ENCODE results near the gene SORCS2. TPM values are rescaled to one million over a fixed set of nuclear protein-coding genes. Genes with fewer than 3 reads are reported as not detected.

SORCS2 gene
- total and polyA plus RNA-seq, 2 of the 4 experiments (the other 2 are of a cell fraction), result 0.36 to 0.62 TPM

DNA sequence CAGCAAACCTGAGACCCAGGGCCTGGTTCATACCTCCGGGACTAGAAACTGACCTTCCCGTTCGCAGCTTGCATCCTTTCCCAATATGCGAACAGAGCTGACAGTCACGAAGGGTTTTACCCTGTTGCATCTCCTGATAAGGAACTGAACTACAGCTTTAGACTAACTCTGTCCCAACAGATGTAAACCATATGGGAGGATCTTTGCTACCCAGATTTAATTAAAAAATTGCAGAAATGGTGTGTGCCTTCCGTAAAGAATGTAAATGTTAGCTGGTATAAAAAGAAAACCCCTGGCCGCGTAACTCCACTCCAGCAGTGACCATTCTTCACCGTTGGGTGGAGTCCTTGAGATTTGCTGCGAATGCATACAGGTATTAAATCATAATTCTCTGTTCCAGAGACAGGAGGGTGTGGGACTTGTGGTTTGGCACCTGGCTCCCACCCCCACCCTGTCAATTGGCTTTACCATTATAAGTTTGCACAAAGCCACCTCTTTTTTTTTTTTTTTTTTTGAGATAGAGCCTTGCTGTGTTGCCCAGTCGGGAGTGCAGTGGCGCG, 40.6 kb upstream of the SORCS2 start:
- intact Hi-C loops (cut with micrococcal nuclease) (no loop called here), in situ Hi-C loops (cut with MboI; ENCODE audit: low sequenced_read_pairs) (no loop called here), dilution Hi-C loops (cut with HindIII; ENCODE audit: low sequenced_read_pairs, unreplicated experiment) (no loop called here)
- WGBS, 2 experiments (ENCODE audit: extremely low coverage in 2 of 2, insufficient read length in 1 of 2), result no CpG with 5 or more reads among the region's 13 CpGs
- no TSS peak for BruUV-seq (replicated peaks)
- no peaks in the 10 kb centered on the region for H3K36me3 ChIP-seq (ENCODE audit: control insufficient read depth, insufficient read depth, low read length)
- ATAC-seq (ENCODE audit: low read depth) (no peak), DNase-seq (no peak)
- no peaks in the 10 kb centered on the region for H3K9me1 ChIP-seq (ENCODE audit: insufficient read depth, low read length)
- no peak overlapping the region for H3K4ac ChIP-seq (ENCODE audit: low read depth, low read length)
- ChIA-PET POLR2A (ENCODE audit: unreplicated experiment) (no interaction called here), CTCF (no interaction called here)
- H3K9ac ChIP-seq (ENCODE audit: low read depth, low read length), result no peak overlapping the region
- no peak overlapping the region for H3K23ac ChIP-seq (ENCODE audit: low read depth, low read length)
- H2BK15ac ChIP-seq (ENCODE audit: low read depth, low read length), result no peak overlapping the region
- H2AK9ac ChIP-seq (replicated peaks; ENCODE audit: low read depth, low read length, poor library complexity), result no peak overlapping the region
- peaks cover 72% of the 10 kb centered on the region for H3K27me3 ChIP-seq (ENCODE audit: control insufficient read depth, insufficient read depth, low read length)
- no peak overlapping the region for H3K18ac ChIP-seq (ENCODE audit: low read depth, low read length)
- H2AFZ ChIP-seq (replicated peaks; ENCODE audit: low read length, poor library complexity), result no peak overlapping the region
- H3K56ac ChIP-seq (ENCODE audit: extremely low read depth, insufficient read depth, low read length), result no peak overlapping the region
- H3K14ac ChIP-seq (replicated peaks; ENCODE audit: low read depth, low read length), result no peak overlapping the region
- no peak overlapping the region for H2AK5ac ChIP-seq (ENCODE audit: low read depth, low read length)
- no peak overlapping the region for H3K27ac ChIP-seq (ENCODE audit: insufficient read depth, low read length)
- no peak overlapping the region for H2BK20ac ChIP-seq (ENCODE audit: low read depth, low read length)
- H4K8ac ChIP-seq (ENCODE audit: low read depth in 2 of 2, low read length in 2 of 2), result no peak overlapping the region
- no peak overlapping the region for H2BK5ac ChIP-seq (ENCODE audit: low read depth, low read length, poor library complexity, severe bottlenecking)
- H4K91ac ChIP-seq (ENCODE audit: insufficient read depth, low read depth, low read length), result no peak overlapping the region
- no peak overlapping the region for H3K4me3 ChIP-seq (ENCODE audit: insufficient read depth, low read depth, low read length)
- H3K9me3 ChIP-seq (ENCODE audit: control insufficient read depth, insufficient read depth, low read length), result no peaks in the 10 kb centered on the region
- H4K20me1 ChIP-seq (ENCODE audit: insufficient read depth, low read length), result no peaks in the 10 kb centered on the region
- TF ChIP-seq MXI1 (IDR thresholded peaks at IDR 0.05; ENCODE audit: borderline replicate concordance, low read depth, low read length) (no peak), MAZ (IDR thresholded peaks at IDR 0.05; ENCODE audit: borderline replicate concordance, low read depth, low read length) (no peak), CTCF (conservative IDR thresholded peaks at IDR 0.05; ENCODE audit: low read depth, low read length) (0 out of 2 replicates have a peak, but pooled peaks have one; percentile 23), FOS (IDR thresholded peaks at IDR 0.05; ENCODE audit: low read depth, low read length) (no peak), RFX5 (IDR thresholded peaks at IDR 0.05; ENCODE audit: low read depth, low read length) (no peak), SMC3 (IDR thresholded peaks at IDR 0.05; ENCODE audit: low read depth, low read length) (0 out of 2 replicates have a peak, but pooled peaks have one; percentile 11), BHLHE40 (IDR thresholded peaks at IDR 0.05; ENCODE audit: low read depth, low read length) (no peak), POLR2A (IDR thresholded peaks at IDR 0.05; ENCODE audit: low read depth, low read length) (no peak), NFE2L2 (IDR thresholded peaks at IDR 0.05; ENCODE audit: low read depth, low read length) (no peak), RAD21 (IDR thresholded peaks at IDR 0.05; ENCODE audit: low read length) (peak; percentile 36), ELK1 (IDR thresholded peaks at IDR 0.05; ENCODE audit: borderline replicate concordance, low read depth, low read length) (no peak), MAFK (IDR thresholded peaks at IDR 0.05; ENCODE audit: low read depth, low read length) (no peak), CEBPB (IDR thresholded peaks at IDR 0.05; ENCODE audit: low read depth, low read length) (no peak), RCOR1 (IDR thresholded peaks at IDR 0.05; ENCODE audit: insufficient replicate concordance, low read length) (no peak), CHD1 (IDR thresholded peaks at IDR 0.05; ENCODE audit: low read depth, low read length) (no peak)
- TF ChIP-seq, protein P1, sequence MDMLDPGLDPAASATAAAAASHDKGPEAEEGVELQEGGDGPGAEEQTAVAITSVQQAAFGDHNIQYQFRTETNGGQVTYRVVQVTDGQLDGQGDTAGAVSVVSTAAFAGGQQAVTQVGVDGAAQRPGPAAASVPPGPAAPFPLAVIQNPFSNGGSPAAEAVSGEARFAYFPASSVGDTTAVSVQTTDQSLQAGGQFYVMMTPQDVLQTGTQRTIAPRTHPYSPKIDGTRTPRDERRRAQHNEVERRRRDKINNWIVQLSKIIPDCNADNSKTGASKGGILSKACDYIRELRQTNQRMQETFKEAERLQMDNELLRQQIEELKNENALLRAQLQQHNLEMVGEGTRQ (IDR thresholded peaks at IDR 0.05; ENCODE audit: low read depth, low read length), result no peak
- H4K5ac ChIP-seq (ENCODE audit: low read depth, low read length), result no peak overlapping the region
- H3K4me2 ChIP-seq (ENCODE audit: low read depth, low read length), result no peak overlapping the region
- H3K4me1 ChIP-seq (ENCODE audit: control insufficient read depth, insufficient read depth, low read length), result no peaks in the 10 kb centered on the region
- no peaks in the 10 kb centered on the region for H3K79me1 ChIP-seq (ENCODE audit: low read depth in 1 of 2, low read length in 2 of 2)
- no peak overlapping the region for H2BK120ac ChIP-seq (ENCODE audit: low read depth, low read length)
